Hematopoietic multipotent progenitor cell treated with erythropoietin and hydrocortisone succinate and interleukin-3 and kit ligand, for 6 days (in vitro differentiated cells): ENCODE data around the gene PREX1.

Experiments used
- DNase-seq: peaks from one replicate; pipeline ENCODE4 v3.0.0-alpha.2; 2015

The PREX1 gene

DNA sequence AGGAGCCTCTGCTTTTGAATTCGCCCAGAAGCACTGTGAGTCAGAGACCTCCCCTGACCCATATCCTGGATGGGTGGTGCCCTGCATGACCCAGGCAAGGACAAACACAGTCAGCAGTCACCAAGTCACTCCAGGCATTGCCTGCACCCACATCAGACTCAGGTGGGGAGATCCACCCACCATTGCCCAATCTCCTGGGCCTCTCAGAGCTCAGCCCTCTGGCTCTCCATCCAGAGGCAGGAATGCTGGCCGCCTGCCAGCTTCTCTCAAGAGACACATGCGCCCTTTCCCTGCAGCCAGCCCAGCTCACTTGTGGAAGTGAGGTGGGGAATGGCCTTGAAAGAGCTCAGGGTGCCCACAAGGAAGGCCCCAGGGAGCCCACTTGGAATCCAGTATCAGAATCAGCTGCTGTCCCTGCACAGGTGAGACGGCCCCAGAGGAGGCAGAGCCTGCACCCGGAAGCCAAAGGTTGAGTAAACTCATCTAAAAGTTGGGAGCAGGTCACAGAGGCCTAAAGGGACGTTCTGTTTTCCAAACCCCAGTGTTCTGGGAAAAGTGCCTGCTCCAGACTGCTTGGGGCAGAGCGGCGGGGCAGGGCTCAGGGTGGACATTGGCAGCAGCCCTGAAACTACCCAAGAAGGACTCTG is 129.8 kb downstream of the PREX1 start:
- no peak for DNase-seq

DNA sequence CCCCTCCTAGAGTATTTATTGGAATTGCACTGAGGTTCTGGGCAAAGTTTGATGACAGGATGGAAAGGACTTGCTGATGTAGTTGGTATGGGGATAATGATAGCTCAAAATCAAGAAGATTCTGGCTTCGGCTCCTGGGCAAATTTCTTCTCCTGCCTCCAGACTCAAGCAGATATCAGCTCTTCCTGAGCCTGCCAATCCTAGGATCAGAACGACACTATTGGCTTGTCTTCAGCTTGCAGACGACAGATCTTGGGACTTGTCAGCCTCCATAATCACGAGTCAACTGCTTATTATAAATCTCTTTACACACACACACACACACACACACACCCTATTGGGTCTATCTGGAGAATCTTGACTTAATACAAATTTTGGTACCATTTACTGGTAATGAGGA is 131.1 kb downstream of the PREX1 start:
- no peak for DNase-seq

DNA sequence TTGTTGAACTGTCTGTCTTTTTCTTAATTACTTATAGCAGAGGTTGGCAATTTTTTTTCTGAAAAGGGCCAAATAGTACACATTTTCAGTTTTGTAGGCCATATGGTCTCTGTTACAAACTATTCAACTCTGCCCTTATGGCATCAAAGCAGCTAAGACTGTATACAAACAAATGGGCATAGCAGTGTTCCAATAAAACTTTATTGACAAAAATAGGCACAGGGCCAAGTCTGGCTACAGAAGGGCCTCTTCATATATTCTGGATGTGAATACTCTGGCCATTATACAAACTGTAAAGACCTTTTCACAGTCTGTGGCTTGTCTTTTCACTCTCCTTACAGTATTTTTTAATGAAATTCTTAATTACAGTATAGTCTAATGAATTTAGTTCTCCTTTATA is 132.1 kb downstream of the PREX1 start:
- no peak for DNase-seq

DNA sequence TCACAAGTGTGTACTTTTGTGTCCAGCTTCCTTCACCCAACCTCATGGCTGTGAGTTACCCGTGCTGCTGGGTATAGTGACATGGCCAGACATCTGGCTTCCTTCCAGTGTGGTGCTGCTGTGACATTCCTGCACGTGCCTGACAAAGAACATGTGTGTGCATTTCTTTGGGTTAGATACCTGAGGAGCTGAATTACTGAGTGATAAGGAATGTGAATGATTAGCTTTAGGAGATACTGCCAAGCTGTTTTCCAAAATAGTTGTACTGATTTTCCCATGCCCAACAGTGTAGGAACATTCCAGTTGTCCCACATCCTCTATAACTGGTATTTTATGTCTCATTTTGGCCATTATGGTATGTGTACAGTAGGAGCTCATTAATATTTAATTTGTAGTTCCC is 132.5 kb downstream of the PREX1 start:
- no peak for DNase-seq

DNA sequence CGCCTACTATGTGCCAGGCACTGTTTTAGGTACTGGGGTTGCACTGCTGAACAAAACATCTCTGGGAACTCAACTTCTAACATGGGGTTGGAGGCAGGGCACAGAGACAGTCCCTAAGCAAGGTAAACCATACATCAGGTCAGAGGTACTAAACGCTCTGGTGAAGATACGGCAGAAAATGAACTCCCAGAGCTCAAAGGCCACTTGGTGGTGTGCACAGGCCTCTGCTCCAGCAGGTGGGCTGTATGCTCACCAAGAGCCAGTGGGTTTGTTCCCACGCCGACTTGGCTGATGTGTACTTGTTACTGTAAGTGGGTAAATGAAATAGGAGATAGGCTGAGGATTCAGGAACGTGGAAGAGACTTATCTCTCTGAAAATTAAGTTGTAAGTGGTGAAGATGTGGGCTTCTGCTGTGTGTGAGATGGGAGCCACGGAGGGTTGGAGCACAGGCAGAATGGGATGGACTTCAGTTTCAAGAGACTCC is 133.4 kb downstream of the PREX1 start:
- no peak for DNase-seq

DNA sequence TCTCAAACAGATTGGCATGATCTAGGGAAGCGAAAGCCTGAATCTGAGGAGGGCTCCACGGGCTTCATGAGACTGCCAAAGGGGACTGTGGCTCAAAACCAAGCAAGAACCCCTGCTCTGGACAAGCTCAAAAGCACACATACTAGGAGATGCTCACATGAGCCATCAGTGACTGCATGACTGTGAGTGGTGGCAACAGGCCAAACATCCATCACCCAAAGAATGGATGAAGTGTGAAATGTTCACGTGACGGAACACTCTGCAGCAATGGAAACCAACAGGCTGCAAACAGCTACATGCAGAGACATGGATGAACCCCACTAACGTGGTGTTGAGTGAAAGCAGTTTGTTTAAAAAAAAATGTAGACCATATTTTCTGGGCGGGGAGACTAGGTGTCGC is 136.3 kb downstream of the PREX1 start:
- no peak for DNase-seq

DNA sequence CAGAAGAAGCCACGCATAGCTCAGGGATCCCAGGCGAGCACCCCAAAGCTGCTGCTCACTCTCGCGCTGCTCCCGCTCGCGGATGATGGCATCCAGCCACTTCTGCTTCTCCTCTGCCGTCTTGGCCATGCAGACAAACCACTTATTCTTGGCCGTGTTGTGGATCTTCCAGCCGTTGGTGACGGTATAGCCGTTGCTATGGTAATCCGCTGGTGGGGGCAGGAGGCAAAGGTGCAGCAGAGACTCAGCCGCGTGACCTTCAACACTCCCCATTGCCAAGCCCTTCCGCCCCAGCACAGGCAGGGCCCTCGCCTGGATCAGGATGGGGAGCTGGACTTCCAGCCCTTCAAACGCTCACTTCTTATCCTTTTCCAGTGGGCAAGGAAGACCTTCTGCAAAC is 136.9 kb downstream of the PREX1 start:
- DNase-seq = no peak

DNA sequence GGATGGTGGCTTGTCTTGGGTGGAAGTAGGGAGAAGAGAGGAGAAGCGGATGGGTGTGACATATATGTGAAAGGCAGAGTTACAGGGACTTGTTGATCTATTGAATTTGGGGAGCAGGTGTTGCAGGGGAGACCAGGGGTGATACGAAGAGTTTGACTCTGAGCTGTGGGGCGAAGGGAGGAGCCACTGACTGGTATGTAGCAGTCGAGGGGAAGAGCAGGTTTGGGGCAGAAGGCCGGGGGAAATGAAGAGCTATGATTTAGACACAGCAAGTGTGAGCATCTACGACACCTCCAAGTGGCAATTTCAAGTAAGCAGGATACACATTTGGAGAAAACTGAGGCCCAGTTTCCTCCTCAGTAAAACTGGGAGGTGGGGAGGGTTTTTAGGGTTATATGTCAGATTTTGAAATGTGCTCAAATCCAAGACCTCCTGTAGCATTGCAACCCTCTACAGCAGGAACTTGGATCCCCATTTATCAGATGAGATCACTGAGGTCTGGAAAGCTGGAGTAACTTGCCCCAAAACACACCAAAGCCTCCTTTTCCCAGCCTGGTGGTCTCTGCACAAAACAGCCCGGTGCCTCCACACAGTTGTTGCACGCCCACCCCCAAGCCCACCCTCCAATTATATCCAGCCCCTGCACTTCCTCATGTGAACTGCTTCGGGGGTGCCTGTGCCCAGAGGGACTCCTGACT is 137.8 kb downstream of the PREX1 start:
- no peak for DNase-seq

DNA sequence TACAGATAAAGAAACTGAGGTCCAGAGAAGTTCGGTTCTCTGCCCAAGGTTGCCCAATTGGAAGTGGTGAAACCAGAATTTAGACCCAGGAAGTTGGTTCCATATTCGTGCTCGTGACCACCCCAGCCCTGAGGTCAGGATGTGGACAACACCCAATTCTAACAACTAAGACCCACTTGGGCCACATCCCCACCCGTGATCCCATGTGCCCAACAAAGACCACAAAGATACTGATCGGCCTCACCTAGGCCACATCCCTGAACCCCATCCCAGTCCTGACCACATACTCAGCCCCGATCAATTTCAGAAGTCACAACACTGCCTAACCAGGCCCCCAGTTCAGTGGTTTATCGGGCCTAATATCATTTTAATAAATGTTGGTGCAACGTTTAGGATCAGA is 138.4 kb downstream of the PREX1 start:
- DNase-seq = no peak

DNA sequence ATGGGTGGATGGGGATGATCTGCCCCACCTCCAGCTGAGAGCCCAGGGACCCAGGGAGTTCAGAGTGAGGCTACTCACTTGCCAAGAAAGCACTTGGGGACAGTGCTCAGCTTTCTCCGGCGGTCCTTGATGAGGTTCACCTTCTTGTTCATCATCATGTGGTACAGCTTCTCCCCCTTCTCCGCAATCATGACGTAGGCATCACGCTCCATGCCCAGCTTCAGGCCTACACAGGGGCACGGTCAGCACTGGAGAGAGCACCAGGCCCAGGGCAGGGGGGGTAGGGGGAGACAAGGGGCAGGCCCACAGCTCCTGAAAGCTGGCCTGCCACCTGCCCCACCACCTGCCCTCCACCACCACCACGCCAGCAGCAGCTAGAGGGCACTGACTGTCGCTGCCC is 139.2 kb downstream of the PREX1 start:
- no peak for DNase-seq

DNA sequence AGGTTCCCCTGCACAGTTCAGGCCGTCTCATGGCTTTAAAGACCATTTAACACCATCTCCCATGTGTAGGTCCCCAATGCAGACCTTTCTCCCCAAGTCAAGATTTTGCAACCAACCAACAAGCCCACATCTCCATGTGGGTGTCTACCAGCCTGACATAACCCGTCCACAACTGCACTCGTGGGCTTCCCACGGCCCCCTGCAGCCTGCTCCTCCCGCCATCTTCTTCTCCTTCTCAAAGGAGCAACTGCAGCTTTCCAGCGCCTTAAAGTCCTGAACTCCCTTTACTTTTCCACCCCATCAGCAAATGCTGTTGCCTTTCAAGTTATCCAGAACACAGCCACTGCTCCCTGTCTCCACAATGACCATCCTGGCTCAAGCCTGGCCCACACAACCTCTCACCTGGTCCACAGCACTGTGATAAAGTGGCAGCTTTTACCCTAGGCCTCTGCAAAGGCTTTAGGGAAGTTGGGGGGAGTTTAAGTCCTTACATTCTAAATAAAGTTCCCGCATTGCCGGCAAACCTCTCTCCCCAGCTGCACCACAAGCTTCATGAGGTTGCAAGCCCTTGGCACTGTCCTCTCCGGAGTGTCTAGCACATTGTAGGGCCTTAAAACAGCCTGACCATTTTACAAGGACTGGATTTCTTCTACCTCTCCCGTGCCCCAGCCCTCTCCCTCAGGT is 140.5 kb downstream of the PREX1 start:
- no peak for DNase-seq

DNA sequence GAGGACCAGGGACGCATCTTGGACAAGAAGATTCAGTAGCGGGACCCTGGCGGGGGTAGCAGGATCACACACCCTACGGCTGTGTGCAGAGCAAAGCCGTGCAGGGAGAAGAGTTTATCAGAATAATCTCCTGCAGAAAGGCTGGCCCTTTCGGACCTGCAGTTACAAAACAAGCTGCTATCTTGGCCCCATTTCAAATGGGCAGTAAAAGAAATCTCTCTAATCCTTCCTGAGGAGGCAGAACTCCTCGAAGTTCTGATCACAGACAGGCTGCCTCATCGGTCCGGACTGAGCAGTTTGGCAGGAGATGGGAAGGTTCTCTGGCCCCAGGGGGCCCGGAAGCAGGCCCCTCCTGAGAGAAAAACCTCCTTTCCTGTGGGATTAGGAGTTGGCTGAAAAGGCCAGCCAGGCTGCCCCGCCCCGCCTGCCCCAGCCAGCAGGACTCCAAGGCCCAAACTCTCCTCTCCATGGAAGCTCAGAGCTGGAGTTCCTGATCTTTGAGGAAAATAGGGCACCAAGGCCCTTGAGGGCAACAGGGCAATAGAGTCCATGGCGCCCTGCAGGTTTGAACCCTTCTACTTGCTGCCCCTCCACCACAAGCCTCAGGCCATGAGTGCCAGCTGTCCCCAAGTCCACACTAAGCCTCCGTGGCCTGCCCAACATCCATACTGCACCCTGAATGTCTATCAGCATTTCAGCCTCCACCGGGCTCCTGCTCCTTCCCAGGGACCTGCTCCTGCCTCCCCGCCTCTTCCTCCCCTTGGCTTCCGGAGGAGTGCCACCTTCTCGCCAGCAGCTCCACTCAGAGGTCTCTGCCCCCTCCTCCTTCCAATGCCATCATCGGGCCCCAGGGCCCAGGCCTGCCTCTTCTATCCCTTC is 141.3 kb downstream of the PREX1 start:
- DNase-seq = peak; percentile 41

DNA sequence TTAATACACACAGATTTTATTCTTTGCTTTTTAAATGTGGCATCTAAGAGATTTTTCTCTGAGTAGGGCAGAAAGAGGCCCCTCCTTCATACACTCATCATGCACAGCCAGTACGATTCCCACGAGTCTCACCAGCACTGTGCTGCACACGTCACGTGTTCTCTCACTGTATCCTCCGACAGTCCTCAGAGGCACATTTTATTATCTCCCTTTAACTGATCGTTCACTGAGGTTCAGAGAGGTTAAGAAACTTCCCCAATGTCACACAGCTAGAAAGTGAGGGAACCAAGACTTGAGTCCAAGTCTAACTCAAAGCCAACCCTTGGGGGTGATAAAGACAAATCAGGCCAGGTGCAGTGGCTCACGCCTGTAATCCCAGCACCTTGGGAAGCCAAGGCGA is 142.5 kb downstream of the PREX1 start:
- DNase-seq = no peak

DNA sequence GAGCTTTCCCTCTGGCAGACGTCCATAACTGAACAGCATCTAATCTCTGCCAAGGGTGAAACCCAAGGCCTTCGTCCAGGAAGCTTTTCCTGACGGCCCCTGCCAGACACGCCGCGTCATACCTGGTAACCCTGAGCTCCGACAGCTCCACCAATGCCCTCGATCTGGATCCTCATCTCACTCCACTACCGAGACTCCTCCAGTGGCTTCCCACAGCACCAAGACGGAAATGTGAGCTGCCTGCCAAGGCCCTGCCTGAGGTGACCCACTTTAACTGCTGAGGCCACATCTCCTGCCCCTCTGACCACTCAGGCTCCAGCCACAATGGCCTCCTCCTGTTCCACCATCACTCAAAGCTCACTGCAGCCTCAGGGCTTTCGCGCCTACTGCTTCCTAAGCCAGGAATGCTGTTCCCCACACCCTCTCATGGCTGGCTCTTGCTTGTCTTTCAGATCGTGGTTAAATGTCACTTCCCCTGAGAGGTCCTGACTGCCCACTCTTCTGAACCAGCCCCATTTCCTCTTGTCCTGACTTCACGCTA is 143.2 kb downstream of the PREX1 start:
- DNase-seq = no peak

DNA sequence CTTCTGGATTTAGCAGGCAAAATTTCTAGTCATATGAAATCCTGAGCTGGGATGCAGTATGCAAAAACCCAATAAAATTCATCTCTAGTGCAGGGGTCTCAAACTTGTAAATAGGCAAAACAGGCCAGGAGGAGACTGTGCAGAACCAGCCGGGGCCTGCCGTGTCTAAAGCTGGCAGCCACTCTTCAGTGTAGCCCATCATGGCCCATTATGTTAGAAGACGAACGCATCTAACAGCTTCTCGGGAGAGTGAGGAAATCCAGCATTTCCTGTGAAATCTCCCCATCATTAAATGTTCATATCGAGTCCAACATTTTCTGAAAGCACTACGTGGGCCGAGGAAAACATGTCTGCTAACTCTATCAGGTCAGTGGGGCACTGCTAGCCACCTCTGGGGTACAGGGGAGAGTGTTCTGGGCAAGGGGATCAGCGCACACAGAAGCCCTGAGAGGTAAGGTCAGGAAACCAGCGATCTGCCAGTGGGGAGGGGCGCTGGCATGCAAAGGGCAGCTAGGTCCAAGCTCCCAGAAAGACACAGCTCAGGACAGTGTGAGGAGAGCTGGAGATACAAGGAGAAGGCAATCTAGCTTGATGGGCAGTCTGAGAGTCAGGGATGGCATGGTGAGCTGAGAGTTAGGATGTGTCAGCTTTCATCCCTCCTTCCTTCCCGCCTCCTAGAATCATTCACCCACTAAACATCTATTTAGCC is 144.2 kb downstream of the PREX1 start:
- DNase-seq = no peak

DNA sequence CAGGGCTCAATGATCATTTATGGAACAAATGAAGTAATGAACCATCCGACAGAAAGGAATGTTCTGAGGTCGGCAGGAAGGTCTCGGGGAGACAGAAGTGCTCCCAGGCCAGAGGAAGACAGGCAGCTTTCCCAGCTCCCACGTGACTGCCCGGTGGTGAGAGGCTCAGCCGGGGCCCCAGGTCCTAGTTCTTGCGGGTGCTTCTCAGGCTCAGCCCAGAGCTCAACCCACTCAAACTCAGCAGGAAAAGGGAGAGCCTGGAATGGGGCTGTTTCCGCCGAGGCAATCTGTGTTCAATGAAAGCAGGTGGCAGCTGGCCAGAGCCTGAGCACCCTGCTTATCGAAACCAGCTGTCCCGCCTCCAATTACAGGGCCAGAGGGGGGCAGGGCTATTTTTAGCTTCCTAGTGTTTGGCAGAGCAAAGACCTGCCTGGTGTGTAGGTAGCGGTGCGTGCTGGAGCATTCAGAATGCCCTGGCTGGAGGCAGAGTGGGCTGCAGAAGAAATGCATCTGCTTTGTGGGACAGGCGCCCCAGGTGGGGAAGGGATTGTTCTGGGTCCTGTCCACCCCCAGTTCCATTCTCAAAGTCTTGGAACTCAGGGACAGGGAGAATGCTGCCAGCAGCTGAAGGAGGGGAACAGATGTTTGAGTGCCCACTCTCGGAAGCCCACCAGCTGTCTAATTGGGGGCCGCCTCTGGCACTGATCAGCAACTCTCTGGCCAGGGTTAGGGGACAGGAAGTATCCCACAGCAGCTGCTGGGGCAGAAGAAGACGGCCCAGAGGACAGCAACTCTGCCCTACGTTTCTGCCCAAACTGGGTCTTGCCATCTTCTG is 145.1 kb downstream of the PREX1 start:
- DNase-seq = peak; percentile 87

DNA sequence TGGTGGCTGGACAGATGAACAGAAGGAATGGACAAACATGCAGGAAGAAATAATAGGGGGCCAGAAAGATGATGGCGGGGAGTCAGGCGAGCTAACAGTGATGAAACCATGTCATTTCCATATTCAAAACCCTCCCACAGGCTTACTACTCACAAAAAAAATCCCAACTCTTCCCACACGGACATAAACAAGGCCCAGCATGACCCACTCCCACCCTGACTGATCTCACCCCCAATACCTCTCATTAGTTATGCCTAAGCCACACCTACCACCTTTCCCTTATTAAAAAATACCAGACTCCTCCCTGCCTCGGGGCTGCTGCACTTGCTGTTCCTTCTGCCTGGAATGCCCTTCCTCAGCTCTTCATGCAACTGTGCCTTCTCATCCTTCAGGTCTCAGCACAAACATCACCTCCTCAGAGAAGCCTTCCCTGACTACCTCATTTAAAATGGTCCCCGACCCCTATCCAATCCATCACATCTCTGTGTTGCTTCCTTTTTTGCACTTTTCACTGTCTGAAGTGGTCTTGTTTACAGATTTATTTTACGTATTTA is 145.8 kb downstream of the PREX1 start:
- no peak for DNase-seq

DNA sequence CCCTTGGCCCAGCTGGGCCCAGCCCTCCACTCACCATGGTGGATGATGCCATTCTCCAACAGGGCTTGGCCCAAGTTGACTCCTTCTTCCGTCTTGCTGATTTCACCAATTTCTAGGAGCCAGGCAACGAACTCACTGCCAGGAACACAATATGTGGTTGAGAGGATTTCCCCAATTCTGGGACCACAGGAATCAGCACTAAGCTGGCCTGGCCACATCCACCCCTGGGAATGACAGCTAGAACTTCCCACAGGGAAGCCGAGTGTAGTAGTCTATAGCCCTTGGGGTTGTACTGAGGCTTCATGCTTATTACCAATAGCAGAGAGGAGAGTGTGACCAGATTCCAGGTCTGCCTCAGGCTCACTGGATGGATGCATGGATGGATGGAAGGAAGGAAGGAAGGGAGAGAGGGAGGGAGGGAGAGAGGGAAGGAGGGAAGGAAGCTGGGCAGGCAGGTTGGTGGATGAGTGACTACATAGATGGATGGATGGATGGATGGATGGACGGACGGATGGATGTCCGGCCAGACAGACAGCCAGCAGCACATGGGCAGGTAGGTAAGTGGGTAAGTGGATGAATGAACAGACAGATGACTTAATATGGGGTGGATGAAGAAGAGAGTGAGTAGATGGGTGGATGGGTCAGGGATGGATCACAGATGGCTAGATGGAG is 146.5 kb downstream of the PREX1 start:
- no peak for DNase-seq

DNA sequence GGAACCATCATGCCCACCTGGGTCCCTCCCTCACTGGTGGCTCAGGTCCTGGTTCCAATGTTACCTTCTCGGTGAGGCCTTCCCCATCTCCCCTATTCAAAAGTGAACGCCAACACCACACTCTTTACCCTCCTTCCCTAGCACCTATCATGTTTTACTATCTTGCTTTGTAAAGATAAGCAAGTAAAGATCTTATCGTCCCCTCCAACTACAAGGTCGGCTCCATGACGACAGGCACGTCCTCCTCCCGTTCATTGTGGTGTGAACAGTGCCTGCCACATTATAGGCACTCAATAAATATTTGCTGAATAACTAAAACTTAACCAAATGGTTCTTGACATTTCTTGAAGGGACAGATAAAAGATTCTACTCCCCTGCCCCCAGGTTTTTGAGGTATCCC is 147.1 kb downstream of the PREX1 start:
- DNase-seq = peak; percentile 42

DNA sequence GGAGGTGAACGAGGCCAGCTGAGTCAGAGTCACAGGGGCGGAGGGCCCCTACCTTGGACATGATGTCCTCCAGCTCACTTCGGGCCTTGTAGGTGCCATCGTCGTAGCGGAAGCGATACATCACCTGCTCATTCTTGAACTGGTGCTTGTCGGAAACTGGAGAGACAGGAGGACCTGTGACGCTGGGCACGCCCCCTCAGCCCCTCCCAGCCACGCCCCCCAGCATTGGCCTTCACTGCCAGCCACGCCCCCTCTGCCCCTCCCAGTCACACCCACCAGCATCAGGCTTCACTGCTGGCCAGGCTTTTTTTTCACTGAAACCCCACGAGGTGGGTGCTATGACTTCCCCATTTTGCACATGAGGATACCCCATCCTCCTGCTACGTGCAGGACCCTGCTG is 148.2 kb downstream of the PREX1 start:
- DNase-seq = peak; percentile 74
